Measurements from ENCODE around the gene CPXM1. TPM values are rescaled to one million over a fixed set of nuclear protein-coding genes. Genes with fewer than 3 reads are reported as not detected.

Gene CPXM1
- total RNA-seq, 2 donors from 2014 or later: 7.4 to 35.5 TPM

GRCh38 chr20:2750491-2751251 is 49.8 kb downstream of the CPXM1 start:
- peak overlapping the region in 1 of 2 donors; percentile 55 for H3K4me3 ChIP-seq
- 27% methylated on average over 34 of the region's 34 CpGs for WGBS
- TF ChIP-seq POLR2A (IDR thresholded peaks at IDR 0.05) (no peak), POLR2AphosphoS5 (IDR thresholded peaks at IDR 0.05) (peak; percentile 12)
- no peaks in the 10 kb centered on the region for H3K36me3 ChIP-seq
- no peaks in the 10 kb centered on the region for H3K27me3 ChIP-seq (replicated peaks; ENCODE audit: insufficient read depth)
- peaks cover 17% of the 10 kb centered on the region for H3K4me1 ChIP-seq (replicated peaks)
- DNase-seq (ENCODE audit: low spot score): peak; percentile 56
- intact Hi-C loops (cut with DNase I): no loop called here
- peak overlapping the region; percentile 78 to 92 for H3K27ac ChIP-seq
- H3K9me3 ChIP-seq: no peaks in the 10 kb centered on the region

- Histone ChIP-seq H3K4me1 (replicated peaks) (peaks cover 17% of the 10 kb centered on the region), H3K4me3 (no peak overlapping the region), H3K27ac (no peak overlapping the region), H3K9me3 (no peaks in the 10 kb centered on the region), H3K36me3 (no peaks in the 10 kb centered on the region), H3K27me3 (replicated peaks; ENCODE audit: insufficient read depth) (no peaks in the 10 kb centered on the region)
- WGBS: 72% methylated on average over 30 of the region's 30 CpGs
- intact Hi-C loops (cut with DNase I): no loop called here
- TF ChIP-seq POLR2AphosphoS5 (IDR thresholded peaks at IDR 0.05) (no peak), CTCF (IDR thresholded peaks at IDR 0.05) (no peak), POLR2A (IDR thresholded peaks at IDR 0.05) (no peak)
- DNase-seq (ENCODE audit: low spot score): no peak
Measured at GRCh38 chr20:2749951-2750490, 50.4 kb downstream of the CPXM1 start.

DNA sequence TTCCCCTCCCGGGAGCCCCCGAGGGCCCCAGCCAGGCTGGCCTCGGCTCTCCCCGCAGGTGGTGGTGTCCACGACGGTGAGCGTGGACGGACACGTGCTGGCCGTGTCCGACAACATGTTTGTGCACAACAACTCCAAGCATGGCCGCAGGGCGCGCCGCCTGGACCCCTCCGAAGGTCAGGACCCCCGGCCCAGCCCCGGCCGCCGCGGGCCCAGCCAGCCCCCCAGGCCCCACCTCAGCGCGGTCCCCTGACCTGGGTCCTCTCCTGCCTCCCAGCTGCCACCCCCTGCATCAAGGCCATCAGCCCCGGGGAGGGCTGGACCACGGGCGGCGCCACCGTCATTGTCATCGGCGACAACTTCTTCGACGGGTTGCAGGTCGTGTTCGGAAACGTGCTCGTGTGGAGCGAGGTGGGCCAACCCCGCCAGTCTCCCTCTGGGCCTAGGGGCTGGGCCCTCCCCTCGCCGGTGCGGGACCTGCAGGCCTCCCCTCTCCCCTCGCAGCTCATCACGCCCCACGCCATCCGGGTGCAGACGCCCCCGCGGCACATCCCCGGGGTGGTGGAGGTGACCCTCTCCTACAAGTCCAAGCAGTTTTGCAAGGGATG is 51.0 kb downstream of the CPXM1 start:
- Histone ChIP-seq H3K27ac (no peak overlapping the region), H3K9me3 (no peaks in the 10 kb centered on the region), H3K36me3 (no peaks in the 10 kb centered on the region), H3K4me3 (no peak overlapping the region), H3K27me3 (replicated peaks; ENCODE audit: insufficient read depth) (no peaks in the 10 kb centered on the region), H3K4me1 (replicated peaks) (peaks cover 17% of the 10 kb centered on the region)
- DNase-seq (ENCODE audit: low spot score): no peak
- intact Hi-C loops (cut with DNase I): no loop called here
- WGBS: 63% methylated on average over 41 of the region's 49 CpGs
- TF ChIP-seq POLR2A (IDR thresholded peaks at IDR 0.05) (no peak), CTCF (IDR thresholded peaks at IDR 0.05) (no peak), POLR2AphosphoS5 (IDR thresholded peaks at IDR 0.05) (no peak)

- no peaks in the 10 kb centered on the region for H3K27me3 ChIP-seq (replicated peaks; ENCODE audit: insufficient read depth)
- H3K4me3 ChIP-seq: no peak overlapping the region
- WGBS: 82% methylated on average over 10 of the region's 10 CpGs
- no peak overlapping the region for H3K27ac ChIP-seq
- no peak for DNase-seq (ENCODE audit: low spot score)
- H3K4me1 ChIP-seq (replicated peaks): peaks cover 14% of the 10 kb centered on the region
- H3K9me3 ChIP-seq: no peaks in the 10 kb centered on the region
- no peak for TF ChIP-seq POLR2AphosphoS5 (IDR thresholded peaks at IDR 0.05)
- H3K36me3 ChIP-seq: no peaks in the 10 kb centered on the region
- intact Hi-C loops (cut with DNase I): no loop called here
Measured at GRCh38 chr20:2748551-2749342, 51.7 kb downstream of the CPXM1 start.

DNA sequence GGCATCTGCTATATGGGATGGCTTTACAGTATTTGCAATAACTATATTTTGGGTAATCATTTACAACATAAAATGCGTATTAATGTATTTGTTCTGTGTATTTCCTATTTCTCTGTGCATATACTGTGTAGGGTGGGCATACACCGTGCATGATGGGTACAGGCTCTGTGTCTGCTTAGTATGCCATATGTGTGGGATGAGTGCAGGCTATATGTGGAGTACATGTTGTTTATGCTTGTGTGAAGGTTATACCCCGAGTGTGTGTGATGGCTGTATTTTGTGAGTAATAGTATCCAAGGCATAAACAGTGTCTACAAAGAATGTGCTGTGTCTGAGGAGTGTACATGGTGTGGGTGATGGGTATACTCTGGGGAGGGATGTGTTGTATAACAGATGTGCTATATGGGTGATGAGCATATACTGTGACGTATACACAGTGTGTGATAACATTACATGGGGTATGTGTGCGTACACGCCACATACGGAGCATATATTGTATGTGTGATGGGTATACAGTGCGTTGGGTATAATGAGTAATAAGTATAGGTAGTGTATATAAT is 52.7 kb downstream of the CPXM1 start:
- 87% methylated on average over 8 of the region's 8 CpGs for WGBS
- no peaks in the 10 kb centered on the region for H3K27me3 ChIP-seq (replicated peaks; ENCODE audit: insufficient read depth)
- no peaks in the 10 kb centered on the region for H3K36me3 ChIP-seq
- H3K9me3 ChIP-seq: no peaks in the 10 kb centered on the region
- DNase-seq (ENCODE audit: low spot score): no peak
- TF ChIP-seq POLR2A (IDR thresholded peaks at IDR 0.05) (no peak), POLR2AphosphoS5 (IDR thresholded peaks at IDR 0.05) (no peak), CTCF (IDR thresholded peaks at IDR 0.05) (no peak)
- H3K4me1 ChIP-seq (replicated peaks): peaks cover 7% of the 10 kb centered on the region
- no peak overlapping the region for H3K4me3 ChIP-seq
- intact Hi-C loops (cut with DNase I): no loop called here
- H3K27ac ChIP-seq: no peak overlapping the region

Data from prostate gland (tissue), 2 donors.